ENCODE data around the gene MYLIP.

- no peak for TF ChIP-seq CTCF (IDR thresholded peaks at IDR 0.05)
- TF ChIP-seq POLR2A (IDR thresholded peaks at IDR 0.05), result no peak
Observed at GRCh38 chr6:16166871-16167608, 38.2 kb downstream of the MYLIP start.
